SK-N-SH (cell line): ENCODE results near the gene FRAS1. TPM values are rescaled to one million over a fixed set of nuclear protein-coding genes. Genes with fewer than 3 reads are reported as not detected.

Experiments used
- CTCF ChIA-PET: fragments of 300-600, 350-600 bp; formaldehyde crosslinking; extraction: SDS; loops from one replicate; lab custom pipeline; 2021; lab: Yijun Ruan, JAX
- POLR2A ChIA-PET: fragments of 350-600 bp; sonication (Branson Sonifier 250); formaldehyde crosslinking; extraction: SDS; loops from one replicate; lab custom pipeline; 2020; ENCODE audit warnings: antibody characterized with exemption, inconsistent platforms; lab: Yijun Ruan, JAX
- DNase-seq: peaks from one replicate; pipeline ENCODE4 v3.0.0; 2012
- H2AFZ ChIP-seq: fragments of 200-600 bp; sonication (generic); 2 replicates; pipeline ENCODE4 v1.8.1; 2016; ENCODE audit warnings: antibody characterized with exemption, mild to moderate bottlenecking, low read depth
- H3F3A ChIP-seq: fragments of 200-600 bp; sonication (generic); replicated peaks from 2 replicates; pipeline ENCODE3; 2016; ENCODE audit warnings: antibody characterized with exemption, mild to moderate bottlenecking; ENCODE audit not compliant: insufficient read depth
- H3K27ac ChIP-seq, 2 experiments: fragments of 200-500 bp in 1 of 2; fragments of 200-600 bp in 1 of 2; sonication (Bioruptor generic) in 1 of 2; sonication (generic), shearing (Covaris generic) in 1 of 2; 2 replicates each; pipeline versions ENCODE4 v1.5.1 to v1.6.1; 2014 to 2016; ENCODE audit warnings: low read depth in 2 of 2, inconsistent platforms in 1 of 2, low read length in 1 of 2, mild to moderate bottlenecking in 1 of 2, mixed read lengths in 1 of 2
- H3K27me3 ChIP-seq: fragments of 200-600 bp; sonication (generic), shearing (Covaris generic); 2 replicates; pipeline ENCODE4 v1.6.1; 2016; ENCODE audit warnings: mixed run types; ENCODE audit not compliant: insufficient read depth
- H3K36me3 ChIP-seq, 2 experiments: fragments of 200-500 bp in 1 of 2; fragments of 200-600 bp in 1 of 2; sonication (Bioruptor generic) in 1 of 2; sonication (generic) in 1 of 2; replicated peaks in 1 of 2; 2 replicates each; pipeline versions ENCODE3 to v1.5.1; 2014 to 2016; ENCODE audit warnings: low read length in 1 of 2, mild to moderate bottlenecking in 1 of 2; ENCODE audit not compliant: insufficient read depth in 2 of 2, control insufficient read depth in 1 of 2
- H3K4me1 ChIP-seq, 2 experiments: fragments of 200-500 bp in 1 of 2; fragments of 200-600 bp in 1 of 2; sonication (Bioruptor generic) in 1 of 2; sonication (generic), shearing (Covaris generic) in 1 of 2; 2 replicates each; pipeline versions ENCODE4 v1.5.1 to v1.6.1; 2014 to 2016; ENCODE audit warnings: low read depth in 1 of 2, low read length in 1 of 2, mixed run types in 1 of 2; ENCODE audit not compliant: insufficient read depth in 2 of 2, control insufficient read depth in 1 of 2
- H3K4me2 ChIP-seq: fragments of 200-600 bp; sonication (generic), shearing (Covaris generic); 2 replicates; pipeline ENCODE4 v1.6.1; 2017; ENCODE audit warnings: mixed run types
- H3K4me3 ChIP-seq, 2 experiments: fragments of 200-500 bp in 1 of 2; fragments of 200-600 bp in 1 of 2; sonication (Bioruptor generic) in 1 of 2; sonication (generic), shearing (Covaris generic) in 1 of 2; 2 replicates each; pipeline versions ENCODE4 v1.5.1 to v1.8.1; 2014 to 2016; ENCODE audit warnings: low read depth in 2 of 2, inconsistent platforms in 1 of 2, low read length in 1 of 2, mild to moderate bottlenecking in 1 of 2, mixed read lengths in 1 of 2, moderate library complexity in 1 of 2
- H3K79me2 ChIP-seq: fragments of 200-600 bp; sonication (generic); 2 replicates; pipeline ENCODE4 v1.8.1; 2017; ENCODE audit warnings: mild to moderate bottlenecking; ENCODE audit not compliant: insufficient read depth
- H3K9ac ChIP-seq: fragments of 200-600 bp; sonication (generic); 2 replicates; pipeline ENCODE4 v1.6.1; 2017; ENCODE audit warnings: mixed run types
- H3K9me2 ChIP-seq: fragments of 200-600 bp; sonication (generic); 2 replicates; pipeline ENCODE4 v1.6.1; 2017; ENCODE audit warnings: mixed run types
- H3K9me3 ChIP-seq: fragments of 200-600 bp; sonication (generic); 2 replicates; pipeline ENCODE4 v1.6.1; 2017; ENCODE audit warnings: mixed run types, mild to moderate bottlenecking, moderate library complexity
- H4K20me1 ChIP-seq: fragments of 200-600 bp; sonication (generic); 2 replicates; pipeline ENCODE4 v1.6.1; 2017; ENCODE audit warnings: mild to moderate bottlenecking, mixed run types; ENCODE audit not compliant: insufficient read depth
- CHD2 ChIP-seq: fragments of 150-350 bp; IDR thresholded peaks from 2 replicates; pipeline ENCODE4 v1.6.1; 2018; ENCODE audit warnings: low read length; ENCODE audit not compliant: partially characterized antibody
- ELF1 ChIP-seq: IDR thresholded peaks from 2 replicates; pipeline ENCODE4 v1.4.0; 2012
- EP300 ChIP-seq, 2 experiments: IDR thresholded peaks; 2 replicates each; pipeline versions ENCODE4 v1.4.0 to v1.6.1; 2012; ENCODE audit warnings: borderline replicate concordance in 1 of 2, low read depth in 1 of 2, low read length in 1 of 2
- EZH2phosphoT487 ChIP-seq: fragments of 200-600 bp; sonication (generic); IDR thresholded peaks from 2 replicates; pipeline ENCODE4 v1.6.1; 2017; ENCODE audit warnings: low read depth, mixed run types, mild to moderate bottlenecking, antibody characterized with exemption, moderate library complexity, borderline replicate concordance
- FOXM1 ChIP-seq: IDR thresholded peaks from 2 replicates; pipeline ENCODE4 v1.4.0; 2012; ENCODE audit warnings: low read depth, mild to moderate bottlenecking
- JUND ChIP-seq: IDR thresholded peaks from 2 replicates; pipeline ENCODE4 v1.4.0; 2012
- MAX ChIP-seq: IDR thresholded peaks from 2 replicates; pipeline ENCODE4 v1.4.0; 2012; ENCODE audit warnings: low read depth
- MEF2A ChIP-seq: IDR thresholded peaks from 2 replicates; pipeline ENCODE4 v1.4.0; 2012; ENCODE audit warnings: low read depth, borderline replicate concordance
- NRF1 ChIP-seq: IDR thresholded peaks from 2 replicates; pipeline ENCODE4 v1.6.1; 2012; ENCODE audit warnings: low read depth, mild to moderate bottlenecking, low read length
- POLR2AphosphoS5 ChIP-seq: IDR thresholded peaks from 2 replicates; pipeline ENCODE4 v1.6.1; 2012; ENCODE audit warnings: low read depth, low read length
- REST ChIP-seq: IDR thresholded peaks from 2 replicates; pipeline ENCODE4 v1.6.1; 2012; ENCODE audit warnings: mild to moderate bottlenecking, low read depth, low read length, moderate library complexity
- RFX5 ChIP-seq: IDR thresholded peaks from 2 replicates; pipeline ENCODE4 v1.6.1; 2012; ENCODE audit warnings: mild to moderate bottlenecking, improper control_type of control experiment, low read length
- RXRA ChIP-seq: IDR thresholded peaks from 2 replicates; pipeline ENCODE4 v1.4.0; 2012; ENCODE audit warnings: low read depth, mild to moderate bottlenecking, borderline replicate concordance
- SMC3 ChIP-seq: IDR thresholded peaks from 2 replicates; pipeline ENCODE4 v1.6.1; 2012; ENCODE audit warnings: low read depth, low read length, improper control_type of control experiment
- TAF1 ChIP-seq: IDR thresholded peaks from 2 replicates; pipeline ENCODE4 v1.6.1; 2012; ENCODE audit warnings: low read depth, mild to moderate bottlenecking, low read length, moderate library complexity, borderline replicate concordance
- TCF12 ChIP-seq: IDR thresholded peaks from 2 replicates; pipeline ENCODE4 v1.4.0; 2012
- TEAD4 ChIP-seq: IDR thresholded peaks from 2 replicates; pipeline ENCODE4 v1.4.0; 2012; ENCODE audit warnings: mild to moderate bottlenecking, borderline replicate concordance; ENCODE audit not compliant: insufficient read depth
- USF2 ChIP-seq: fragments of 150-350 bp; IDR thresholded peaks from 2 replicates; pipeline ENCODE4 v1.6.1; 2017; ENCODE audit warnings: antibody characterized with exemption, low read length, low read depth, borderline replicate concordance
- YY1 ChIP-seq: IDR thresholded peaks from 2 replicates; pipeline ENCODE4 v1.4.0; 2012; ENCODE audit warnings: low read depth, mild to moderate bottlenecking
- WGBS: methylation state at CpG from one replicate; pipeline ENCODE4 v1.1.6; 2017; ENCODE audit warnings: low lambda C conversion rate; 5-methylcytosine and 5-hydroxymethylcytosine counted together
- polyA plus RNA-seq, 3 experiments: library from polyadenylated mRNA; depleted of rRNA; stranded (reverse); fragments of >200 nt; gene quantifications; 2 replicates each; pipeline ENCODE4 v1.2.3, GENCODE V29; 2012
- TF ChIP-seq, protein P1 (sequence below): fragments of 200-600 bp; sonication (generic); IDR thresholded peaks from 2 replicates; pipeline ENCODE4 v1.6.1; 2017; ENCODE audit warnings: antibody characterized with exemption, mild to moderate bottlenecking, moderate library complexity

The FRAS1 gene
- polyA plus RNA-seq, 1 of the 3 experiments (the other 2 are of a cell fraction) = 8.3 TPM

GRCh38 chr4:78024576-78025091 lies 32.5 kb upstream of the FRAS1 start (continued):
- TF ChIP-seq REST = no peak
- no peak for TF ChIP-seq RXRA
- no peak for TF ChIP-seq POLR2AphosphoS5

GRCh38 chr4:78031417-78031950 lies 25.6 kb upstream of the FRAS1 start:
- Histone ChIP-seq H3K27ac (peak overlapping the region in 1 of 2 experiments; percentile 83; a peak in 1 of 4 replicates), H3F3A (no peaks in the 10 kb centered on the region), H3K4me3 (no peak overlapping the region), H3K36me3 (no peaks in the 10 kb centered on the region), H3K9ac (no peak overlapping the region), H2AFZ (no peak overlapping the region), H3K27me3 (no peaks in the 10 kb centered on the region), H3K9me2 (no peaks in the 10 kb centered on the region), H4K20me1 (no peaks in the 10 kb centered on the region), H3K79me2 (no peaks in the 10 kb centered on the region), H3K4me2 (no peak overlapping the region), H3K9me3 (no peaks in the 10 kb centered on the region), H3K4me1 (peaks cover 0 to 7% of the 10 kb centered on the region in 2 experiments; a peak in 2 of 4 replicates)
- WGBS = 63% methylated on average over 5 of the region's 5 CpGs
- TF ChIP-seq SMC3 (no peak), USF2 (no peak), TCF12 (no peak), NRF1 (no peak), YY1 (no peak), MEF2A (no peak), TEAD4 (no peak), ELF1 (no peak), JUND (no peak), REST (no peak), CHD2 (no peak), EP300 (IDR thresholded peaks at IDR 0.05; ENCODE audit: borderline replicate concordance in 1 of 2, low read depth in 1 of 2, low read length in 1 of 2) (no peak), MAX (no peak), TAF1 (no peak), EZH2phosphoT487 (no peak), RFX5 (no peak), FOXM1 (no peak)
- TF ChIP-seq, protein P1, sequence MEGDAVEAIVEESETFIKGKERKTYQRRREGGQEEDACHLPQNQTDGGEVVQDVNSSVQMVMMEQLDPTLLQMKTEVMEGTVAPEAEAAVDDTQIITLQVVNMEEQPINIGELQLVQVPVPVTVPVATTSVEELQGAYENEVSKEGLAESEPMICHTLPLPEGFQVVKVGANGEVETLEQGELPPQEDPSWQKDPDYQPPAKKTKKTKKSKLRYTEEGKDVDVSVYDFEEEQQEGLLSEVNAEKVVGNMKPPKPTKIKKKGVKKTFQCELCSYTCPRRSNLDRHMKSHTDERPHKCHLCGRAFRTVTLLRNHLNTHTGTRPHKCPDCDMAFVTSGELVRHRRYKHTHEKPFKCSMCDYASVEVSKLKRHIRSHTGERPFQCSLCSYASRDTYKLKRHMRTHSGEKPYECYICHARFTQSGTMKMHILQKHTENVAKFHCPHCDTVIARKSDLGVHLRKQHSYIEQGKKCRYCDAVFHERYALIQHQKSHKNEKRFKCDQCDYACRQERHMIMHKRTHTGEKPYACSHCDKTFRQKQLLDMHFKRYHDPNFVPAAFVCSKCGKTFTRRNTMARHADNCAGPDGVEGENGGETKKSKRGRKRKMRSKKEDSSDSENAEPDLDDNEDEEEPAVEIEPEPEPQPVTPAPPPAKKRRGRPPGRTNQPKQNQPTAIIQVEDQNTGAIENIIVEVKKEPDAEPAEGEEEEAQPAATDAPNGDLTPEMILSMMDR = no peak
- ChIA-PET POLR2A (no interaction called here), CTCF (interaction anchor here (0.6 to 1.3 kb wide), 4 partner anchors 9 to 37 kb away, joined by 3 to 4 read pairs (median 3); no protein-coding TSS in a partner anchor)
- DNase-seq = no peak
